Hematopoietic multipotent progenitor cell treated with erythropoietin and hydrocortisone succinate and interleukin-3 and kit ligand, for 6 days (in vitro differentiated cells): ENCODE measurements around the gene TBRG4.

ENCODE experiments used
- DNase-seq: peaks from one replicate; pipeline ENCODE4 v3.0.0-alpha.2; 2015

The TBRG4 gene

GRCh38 chr7:45050198-45050597, 61.3 kb downstream of the TBRG4 start:
- DNase-seq, result no peak
